HG03432 (cell line): ENCODE results near the gene CCDC149.

Source experiments
- ATAC-seq: cut with Tn5 transposase; IDR thresholded peaks from one replicate; pipeline ENCODE4 v1.9.1; 2021; ENCODE audit warnings: mild to moderate bottlenecking, moderate library complexity; ENCODE audit not compliant: unreplicated experiment

Gene CCDC149

DNA sequence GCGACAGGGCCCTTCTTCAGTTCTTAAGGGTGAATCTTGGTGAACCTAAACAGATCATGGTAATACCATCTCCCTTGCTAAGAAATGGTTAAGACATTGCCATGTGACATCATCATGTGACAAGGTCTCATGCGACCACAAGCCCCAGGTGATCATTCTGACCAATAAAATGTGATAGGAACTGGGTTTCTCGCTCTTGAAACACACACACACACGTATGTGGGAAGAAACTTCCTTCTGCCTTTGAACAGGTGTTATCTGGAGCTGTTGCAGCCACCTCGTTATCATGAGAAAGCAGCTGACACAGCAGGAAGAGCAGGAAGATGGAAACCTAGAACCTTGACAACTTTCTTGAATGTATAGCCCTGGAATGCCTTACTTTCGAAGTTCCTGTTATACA is 107.3 kb downstream of the CCDC149 start:
- ATAC-seq: peak; percentile 55

GRCh38 chr4:24805067-24805466 is 107.8 kb downstream of the CCDC149 start:
- no peak for ATAC-seq

GRCh38 chr4:24802648-24803047 is 110.2 kb downstream of the CCDC149 start:
- ATAC-seq: no peak

- no peak for ATAC-seq
Measured at GRCh38 chr4:24801136-24801855, 111.5 kb downstream of the CCDC149 start.

- ATAC-seq: no peak
Measured at GRCh38 chr4:24800325-24800895, 112.4 kb downstream of the CCDC149 start.

DNA sequence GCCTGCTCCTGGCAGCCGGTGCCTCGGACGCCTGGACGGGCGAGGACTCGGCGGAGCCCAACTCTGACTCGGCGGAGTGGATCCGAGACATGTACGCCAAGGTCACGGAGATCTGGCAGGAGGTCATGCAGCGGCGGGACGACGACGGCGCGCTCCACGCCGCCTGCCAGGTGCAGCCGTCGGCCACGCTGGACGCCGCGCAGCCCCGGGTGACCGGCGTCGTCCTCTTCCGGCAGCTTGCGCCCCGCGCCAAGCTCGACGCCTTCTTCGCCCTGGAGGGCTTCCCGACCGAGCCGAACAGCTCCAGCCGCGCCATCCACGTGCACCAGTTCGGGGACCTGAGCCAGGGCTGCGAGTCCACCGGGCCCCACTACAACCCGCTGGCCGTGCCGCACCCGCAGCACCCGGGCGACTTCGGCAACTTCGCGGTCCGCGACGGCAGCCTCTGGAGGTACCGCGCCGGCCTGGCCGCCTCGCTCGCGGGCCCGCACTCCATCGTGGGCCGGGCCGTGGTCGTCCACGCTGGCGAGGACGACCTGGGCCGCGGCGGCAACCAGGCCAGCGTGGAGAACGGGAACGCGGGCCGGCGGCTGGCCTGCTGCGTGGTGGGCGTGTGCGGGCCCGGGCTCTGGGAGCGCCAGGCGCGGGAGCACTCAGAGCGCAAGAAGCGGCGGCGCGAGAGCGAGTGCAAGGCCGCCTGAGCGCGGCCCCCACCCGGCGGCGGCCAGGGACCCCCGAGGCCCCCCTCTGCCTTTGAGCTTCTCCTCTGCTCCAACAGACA is 113.1 kb downstream of the CCDC149 start:
- ATAC-seq: no peak

DNA sequence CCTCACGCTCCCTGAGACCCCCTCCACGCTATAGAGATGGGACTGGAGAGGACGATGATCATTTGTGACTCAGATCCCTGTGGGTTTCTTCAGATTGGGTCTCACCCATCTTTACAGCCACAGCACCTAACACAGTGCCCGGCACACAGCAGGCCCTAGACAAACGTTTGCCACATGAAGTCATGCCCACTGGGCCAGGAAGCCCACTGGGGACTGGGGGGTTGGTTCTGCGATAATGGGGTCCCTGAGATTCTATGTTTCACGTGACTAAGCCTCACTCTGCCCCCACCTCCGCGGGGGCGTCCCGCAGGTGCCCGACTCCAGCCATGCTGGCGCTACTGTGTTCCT is 113.7 kb downstream of the CCDC149 start:
- no peak for ATAC-seq

DNA sequence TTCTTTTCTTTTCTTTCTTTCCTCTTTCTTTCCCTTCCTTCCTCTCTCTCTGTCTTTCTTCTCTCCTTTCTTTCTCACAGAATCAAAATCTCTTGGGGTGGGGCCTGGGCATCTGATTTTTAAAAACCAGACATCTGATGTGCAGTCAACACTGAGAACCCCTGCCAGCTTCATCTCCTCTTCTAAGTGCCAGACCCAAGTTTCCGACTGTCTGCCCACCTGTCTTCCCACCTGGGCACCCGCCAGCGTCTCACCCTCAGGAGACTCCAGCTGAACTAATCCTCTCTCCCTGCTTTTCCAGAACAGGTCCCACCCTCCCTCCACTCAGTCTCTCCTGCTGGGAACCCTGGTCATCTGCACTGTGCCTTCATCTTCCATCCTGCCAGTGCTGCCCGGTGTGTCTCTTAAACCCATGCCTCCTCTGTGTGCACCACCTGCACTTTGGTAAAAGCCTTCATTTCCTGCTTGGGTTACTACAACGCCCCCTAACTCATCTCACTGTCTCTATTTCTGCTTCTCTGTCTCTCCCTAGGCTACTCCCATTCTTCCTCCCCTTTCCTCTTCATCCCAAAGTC is 114.7 kb downstream of the CCDC149 start:
- no peak for ATAC-seq

DNA sequence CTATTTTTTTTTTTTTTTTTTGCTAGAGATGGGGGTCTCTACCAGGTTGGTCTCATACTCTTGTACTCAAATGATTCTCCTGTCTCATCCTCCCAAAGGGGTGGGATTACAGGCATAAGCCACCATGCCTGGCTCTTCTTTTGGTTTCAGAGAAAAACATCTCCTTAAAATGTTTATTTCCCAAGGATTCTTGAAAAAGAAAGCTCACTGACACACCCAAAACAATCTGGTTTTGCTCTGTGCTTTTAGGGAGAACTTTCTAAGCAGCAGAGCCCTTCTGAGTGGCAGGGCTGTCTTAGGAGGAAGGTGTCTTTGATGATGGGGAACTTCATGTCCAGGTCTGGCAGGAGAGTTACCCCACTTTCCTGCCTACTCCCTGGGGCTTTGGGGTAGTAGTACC is 116.2 kb downstream of the CCDC149 start:
- ATAC-seq: no peak

DNA sequence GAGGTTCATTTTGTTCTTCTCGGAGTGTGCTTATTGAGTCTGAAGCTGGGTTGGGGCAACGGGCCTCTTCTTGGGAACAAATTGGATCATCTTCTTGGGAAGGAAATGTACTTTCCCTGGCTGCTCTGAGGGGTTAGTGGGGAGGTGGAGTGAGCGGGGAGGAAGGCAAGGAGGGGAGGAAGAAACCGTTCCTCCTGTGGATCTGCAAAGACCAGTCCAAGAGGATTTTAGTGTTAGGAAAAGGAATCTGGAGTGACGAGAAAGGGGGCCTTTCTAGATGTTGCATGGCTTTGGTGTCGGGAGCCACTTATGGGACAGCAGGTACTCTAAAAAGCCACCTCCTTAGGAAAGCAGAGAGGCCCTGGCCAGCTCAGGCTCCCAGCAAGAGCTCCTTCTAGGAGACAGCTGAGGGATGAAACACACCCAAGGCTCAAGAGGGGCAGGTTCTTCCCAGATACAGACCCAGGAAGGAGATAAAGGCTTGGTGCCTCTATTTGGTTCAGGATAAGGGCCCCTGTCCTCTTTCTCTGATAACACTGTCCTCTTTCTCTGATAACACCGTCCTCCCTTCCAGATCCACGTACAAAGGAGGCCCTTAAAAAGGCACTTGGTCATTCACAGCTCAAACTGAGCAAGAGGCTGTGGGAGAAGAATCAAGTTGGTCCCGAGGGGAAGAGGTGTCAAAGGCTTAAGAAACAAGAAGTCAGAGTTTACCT is 117.0 kb downstream of the CCDC149 start:
- ATAC-seq: no peak

GRCh38 chr4:24794916-24795665 is 117.8 kb downstream of the CCDC149 start, which contains the start of gene SOD3:
Gene SOD3 (plus strand): TSS chr4:24795573. CDS start chr4:24799522, 3,949 bp downstream.
- no peak for ATAC-seq

DNA sequence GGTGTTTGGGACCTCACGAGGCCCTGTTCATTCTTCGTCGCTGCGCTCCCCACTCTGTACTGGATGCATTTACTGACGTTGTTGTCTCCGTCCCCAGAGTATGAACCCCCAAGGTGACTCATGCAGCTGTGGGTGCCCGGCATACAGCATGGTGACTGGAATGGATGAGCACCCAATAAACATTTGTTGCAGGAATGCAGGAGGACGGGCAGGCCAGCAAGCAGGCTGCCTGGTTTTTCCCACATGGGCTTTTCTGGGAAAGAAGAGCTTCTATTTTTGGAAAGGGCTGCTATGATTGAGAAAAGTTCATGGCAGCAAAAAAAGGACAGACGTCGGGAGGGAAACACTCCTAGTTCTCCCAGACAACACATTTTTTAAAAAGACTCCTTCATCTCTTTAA is 118.4 kb downstream of the CCDC149 start:
- no peak for ATAC-seq

DNA sequence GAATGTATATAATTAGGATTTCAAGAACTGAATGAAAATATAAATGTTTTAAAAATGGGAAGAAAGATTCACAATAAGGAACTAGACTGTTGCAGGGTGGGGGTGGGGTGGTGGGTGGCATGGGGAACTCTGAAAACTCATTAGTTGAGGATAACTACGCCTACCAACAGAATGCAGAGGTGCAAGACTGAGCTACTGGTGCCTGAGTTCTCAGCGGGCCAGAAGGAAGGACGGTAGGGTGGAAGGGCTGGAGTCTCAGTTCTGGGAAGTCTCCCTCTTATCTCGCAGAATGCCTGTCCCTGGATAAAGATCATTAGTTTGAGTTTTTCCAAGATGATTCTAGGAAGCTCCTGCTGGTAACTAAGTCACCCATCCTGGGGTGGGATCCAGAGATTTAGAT is 118.8 kb downstream of the CCDC149 start:
- ATAC-seq: no peak

DNA sequence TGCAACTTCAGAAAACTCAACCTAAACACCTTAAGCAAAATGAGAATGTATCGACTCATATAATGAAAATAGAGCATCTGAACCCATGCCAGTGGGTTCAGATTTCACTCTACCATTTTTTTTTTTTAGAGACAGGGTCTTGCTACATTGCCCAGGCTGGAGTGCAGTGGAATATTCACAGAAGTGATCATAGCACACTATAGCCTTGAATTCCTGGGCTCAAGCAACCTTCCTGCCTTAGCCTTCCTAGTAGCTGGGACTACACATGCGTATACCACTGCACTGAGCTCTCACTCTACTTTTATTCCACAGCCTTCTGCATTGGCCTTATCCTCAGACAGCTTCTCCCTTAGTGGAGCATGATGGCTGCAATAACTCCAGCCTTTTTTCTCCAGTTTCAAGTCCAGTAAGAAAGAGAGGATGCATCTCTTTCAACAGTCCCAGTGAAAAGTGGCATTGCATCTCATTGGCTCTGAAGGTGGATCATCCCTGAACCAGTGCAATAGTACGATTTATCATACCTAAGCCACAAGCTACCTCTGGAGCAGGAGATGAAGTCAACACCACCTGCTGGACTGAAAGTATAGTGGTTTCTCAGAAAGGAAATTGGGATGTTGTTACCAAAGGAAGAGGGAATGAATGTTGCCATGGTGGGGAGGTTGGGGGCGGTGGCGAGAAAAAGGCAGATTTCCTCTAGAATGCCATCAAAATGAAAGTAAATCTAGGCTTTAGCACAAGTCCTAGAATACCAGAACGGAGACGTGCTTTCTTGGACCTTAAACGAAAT is 119.4 kb downstream of the CCDC149 start:
- no peak for ATAC-seq

- ATAC-seq: no peak
Measured at GRCh38 chr4:24792552-24792951, 120.3 kb downstream of the CCDC149 start.

GRCh38 chr4:24791043-24791442 is 121.8 kb downstream of the CCDC149 start:
- no peak for ATAC-seq

DNA sequence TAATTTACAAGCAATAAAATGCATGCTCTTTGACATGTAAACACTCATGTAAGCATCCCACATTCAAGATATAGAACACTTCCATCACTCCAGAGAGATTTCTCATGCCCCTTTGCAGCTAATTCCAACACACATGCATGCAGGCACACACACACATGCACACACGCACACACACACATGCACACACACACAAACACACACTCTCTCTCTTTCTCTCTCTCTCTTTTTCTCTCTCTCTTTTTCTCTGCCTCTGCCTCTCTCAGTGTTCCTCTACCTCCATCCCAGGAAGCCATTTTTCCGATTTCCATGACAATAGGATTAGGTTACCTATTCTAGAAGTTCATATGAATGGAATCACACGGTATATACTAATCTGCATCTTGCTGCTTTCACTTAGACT is 129.3 kb downstream of the CCDC149 start:
- ATAC-seq: no peak

GRCh38 chr4:24781999-24782745 is 130.7 kb downstream of the CCDC149 start:
- no peak for ATAC-seq

DNA sequence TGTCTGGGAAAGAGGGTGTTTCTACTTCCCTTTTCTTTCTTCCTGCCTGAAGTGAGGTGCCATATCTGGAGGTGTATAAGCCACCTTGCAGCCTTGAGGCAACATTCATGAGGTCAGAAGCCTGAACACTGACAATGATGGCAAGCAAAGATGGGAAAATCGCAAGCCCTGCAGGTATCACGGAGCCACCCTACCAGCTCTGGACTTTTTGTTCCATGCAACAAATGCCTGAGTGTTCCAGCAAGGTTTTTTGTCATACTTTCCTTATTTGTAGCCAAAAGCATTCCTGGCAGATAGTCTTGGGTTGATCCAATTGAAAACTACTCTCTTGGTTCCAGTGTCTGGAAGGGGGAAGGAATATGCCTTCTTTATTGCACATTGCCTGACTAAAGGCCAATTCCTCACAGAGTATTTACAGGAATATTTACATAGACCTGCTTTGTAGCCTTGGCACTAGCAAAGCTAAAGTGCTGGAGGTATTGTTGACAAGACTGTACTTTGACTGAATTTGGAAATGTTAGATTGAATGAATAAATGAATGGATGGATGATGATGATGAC is 131.8 kb downstream of the CCDC149 start:
- no peak for ATAC-seq
